Large intestine (tissue), 3 donors: ENCODE measurements around the gene S100PBP. TPM values are rescaled to one million over a fixed set of nuclear protein-coding genes. Genes with fewer than 3 reads are reported as not detected.

Experiments
- DNase-seq, 2 donors: peaks; one replicate each; pipeline versions ENCODE4 v3.0.0 to v3.0.0-alpha.2; 2013
- H3K27ac ChIP-seq: one replicate; pipeline ENCODE4 v1.5.1; 2013; ENCODE audit warnings: low read length
- H3K27me3 ChIP-seq: 2 replicates; pipeline ENCODE4 v1.6.1; 2013; ENCODE audit warnings: low read length; ENCODE audit not compliant: control insufficient read depth, insufficient read depth
- H3K36me3 ChIP-seq: 2 replicates; pipeline ENCODE4 v1.6.1; 2013; ENCODE audit warnings: low read length; ENCODE audit not compliant: control insufficient read depth, insufficient read depth
- H3K4me1 ChIP-seq: one replicate; pipeline ENCODE4 v1.6.1; 2013; ENCODE audit warnings: low read length; ENCODE audit not compliant: control insufficient read depth, insufficient read depth
- H3K4me3 ChIP-seq: one replicate; pipeline ENCODE4 v1.5.1; 2013; ENCODE audit warnings: low read length
- H3K9me3 ChIP-seq: one replicate; pipeline ENCODE4 v1.6.1; 2013; ENCODE audit warnings: mild to moderate bottlenecking, low read depth, low read length, moderate library complexity; ENCODE audit not compliant: control insufficient read depth
- WGBS: methylation state at CpG from one replicate; pipeline ENCODE4 v1.1.5; 2013; ENCODE audit warnings: low lambda C conversion rate; ENCODE audit not compliant: insufficient coverage; 5-methylcytosine and 5-hydroxymethylcytosine counted together
- polyA plus RNA-seq: library from polyadenylated mRNA; unstranded; fragments of 120-200 nt; gene quantifications from one replicate; pipeline ENCODE4 v1.2.1, GENCODE V29; 2013

Gene S100PBP
- polyA plus RNA-seq, 1 donor = 27.5 TPM

- Histone ChIP-seq H3K4me3 (no peak overlapping the region), H3K4me1 (no peaks in the 10 kb centered on the region), H3K36me3 (peaks cover 77% of the 10 kb centered on the region), H3K9me3 (no peaks in the 10 kb centered on the region), H3K27ac (no peak overlapping the region), H3K27me3 (no peaks in the 10 kb centered on the region)
- DNase-seq = peak; percentile 67 to 71
- WGBS = no CpG with 5 or more reads among the region's 9 CpGs
These were observed 44.3 kb upstream of the S100PBP start for GRCh38 chr1:32773018-32773763.

GRCh38 chr1:32773764-32774463 lies 43.5 kb upstream of the S100PBP start:
- no peak overlapping the region for H3K4me3 ChIP-seq
- H3K27me3 ChIP-seq = no peaks in the 10 kb centered on the region
- no CpG with 5 or more reads among the region's 7 CpGs for WGBS
- no peaks in the 10 kb centered on the region for H3K9me3 ChIP-seq
- no peaks in the 10 kb centered on the region for H3K4me1 ChIP-seq
- no peak overlapping the region for H3K27ac ChIP-seq
- peaks cover 77% of the 10 kb centered on the region for H3K36me3 ChIP-seq
- no peak for DNase-seq

- H3K27ac ChIP-seq = no peak overlapping the region
- H3K9me3 ChIP-seq = no peaks in the 10 kb centered on the region
- DNase-seq = no peak
- H3K36me3 ChIP-seq = peaks cover 78% of the 10 kb centered on the region
- no peaks in the 10 kb centered on the region for H3K27me3 ChIP-seq
- H3K4me3 ChIP-seq = no peak overlapping the region
- no peaks in the 10 kb centered on the region for H3K4me1 ChIP-seq
These were observed 43.0 kb upstream of the S100PBP start for GRCh38 chr1:32774464-32774808.

GRCh38 chr1:32774950-32775634 lies 42.4 kb upstream of the S100PBP start:
- peaks cover 78% of the 10 kb centered on the region for H3K36me3 ChIP-seq
- H3K27me3 ChIP-seq = no peaks in the 10 kb centered on the region
- H3K27ac ChIP-seq = no peak overlapping the region
- DNase-seq = no peak
- no peaks in the 10 kb centered on the region for H3K4me1 ChIP-seq
- H3K9me3 ChIP-seq = no peaks in the 10 kb centered on the region
- WGBS = no CpG with 5 or more reads among the region's 2 CpGs
- H3K4me3 ChIP-seq = no peak overlapping the region

- H3K4me3 ChIP-seq = no peak overlapping the region
- no peak overlapping the region for H3K27ac ChIP-seq
- H3K4me1 ChIP-seq = no peaks in the 10 kb centered on the region
- peaks cover 80% of the 10 kb centered on the region for H3K36me3 ChIP-seq
- no peaks in the 10 kb centered on the region for H3K27me3 ChIP-seq
- no peaks in the 10 kb centered on the region for H3K9me3 ChIP-seq
- DNase-seq = no peak
- no CpG with 5 or more reads among the region's 13 CpGs for WGBS
These were observed 41.7 kb upstream of the S100PBP start for GRCh38 chr1:32775640-32776337.

- no peaks in the 10 kb centered on the region for H3K27me3 ChIP-seq
- no peaks in the 10 kb centered on the region for H3K4me1 ChIP-seq
- H3K27ac ChIP-seq = no peak overlapping the region
- no peaks in the 10 kb centered on the region for H3K9me3 ChIP-seq
- no peak for DNase-seq
- no peak overlapping the region for H3K4me3 ChIP-seq
- H3K36me3 ChIP-seq = peaks cover 79% of the 10 kb centered on the region
- WGBS = no CpG with 5 or more reads among the region's 5 CpGs
These were observed 38.2 kb upstream of the S100PBP start for GRCh38 chr1:32779242-32779641.

GRCh38 chr1:32780005-32780404 lies 37.4 kb upstream of the S100PBP start:
- WGBS = no CpG with 5 or more reads among the region's 8 CpGs
- H3K27me3 ChIP-seq = no peaks in the 10 kb centered on the region
- no peaks in the 10 kb centered on the region for H3K9me3 ChIP-seq
- H3K4me3 ChIP-seq = no peak overlapping the region
- H3K36me3 ChIP-seq = peaks cover 78% of the 10 kb centered on the region
- H3K27ac ChIP-seq = no peak overlapping the region
- no peaks in the 10 kb centered on the region for H3K4me1 ChIP-seq
- no peak for DNase-seq

- H3K9me3 ChIP-seq = no peaks in the 10 kb centered on the region
- no peak overlapping the region for H3K27ac ChIP-seq
- DNase-seq = no peak
- WGBS = no CpG with 5 or more reads among the region's 8 CpGs
- H3K27me3 ChIP-seq = no peaks in the 10 kb centered on the region
- no peak overlapping the region for H3K4me3 ChIP-seq
- peaks cover 72% of the 10 kb centered on the region for H3K36me3 ChIP-seq
- no peaks in the 10 kb centered on the region for H3K4me1 ChIP-seq
These were observed 36.7 kb upstream of the S100PBP start for GRCh38 chr1:32780628-32781234.

GRCh38 chr1:32782086-32782485 lies 35.4 kb upstream of the S100PBP start:
- no peak for DNase-seq
- peaks cover 78% of the 10 kb centered on the region for H3K36me3 ChIP-seq
- H3K4me1 ChIP-seq = no peaks in the 10 kb centered on the region
- WGBS = no CpG with 5 or more reads among the region's 5 CpGs
- H3K27ac ChIP-seq = no peak overlapping the region
- H3K27me3 ChIP-seq = no peaks in the 10 kb centered on the region
- no peak overlapping the region for H3K4me3 ChIP-seq
- H3K9me3 ChIP-seq = no peaks in the 10 kb centered on the region

GRCh38 chr1:32783851-32784250 lies 33.6 kb upstream of the S100PBP start:
- H3K4me3 ChIP-seq = no peak overlapping the region
- H3K4me1 ChIP-seq = no peaks in the 10 kb centered on the region
- no peak overlapping the region for H3K27ac ChIP-seq
- H3K36me3 ChIP-seq = peaks cover 80% of the 10 kb centered on the region
- DNase-seq = no peak
- H3K9me3 ChIP-seq = no peaks in the 10 kb centered on the region
- H3K27me3 ChIP-seq = no peaks in the 10 kb centered on the region
- WGBS = no CpG with 5 or more reads among the region's 5 CpGs
